Adrenal gland (tissue), 5 donors: ENCODE data around the gene SOX2.

ENCODE experiments used
- POLR2A ChIP-seq, 2 donors: fragments of 450-650 bp; IDR thresholded peaks; one replicate each; pipeline ENCODE4 v1.6.1; 2017; ENCODE audit warnings: antibody characterized with exemption in 2 of 2, mild to moderate bottlenecking in 2 of 2, moderate library complexity in 1 of 2
- TF ChIP-seq, protein P1 (sequence below), 6 experiments: fragments of 450-650 bp in 4 of 6; fragments of 200-600 bp in 2 of 6; sonication (generic) in 1 of 6; IDR thresholded peaks; 1 replicate in 5 of 6; 2 replicates in 1 of 6; pipeline versions ENCODE4 v1.5.1 to v1.8.0; 2016 to 2021; ENCODE audit warnings: antibody characterized with exemption in 6 of 6, mild to moderate bottlenecking in 2 of 6, moderate library complexity in 1 of 6
- donor health status: DM: no; HTN: no; CAD: no.

DNA sequence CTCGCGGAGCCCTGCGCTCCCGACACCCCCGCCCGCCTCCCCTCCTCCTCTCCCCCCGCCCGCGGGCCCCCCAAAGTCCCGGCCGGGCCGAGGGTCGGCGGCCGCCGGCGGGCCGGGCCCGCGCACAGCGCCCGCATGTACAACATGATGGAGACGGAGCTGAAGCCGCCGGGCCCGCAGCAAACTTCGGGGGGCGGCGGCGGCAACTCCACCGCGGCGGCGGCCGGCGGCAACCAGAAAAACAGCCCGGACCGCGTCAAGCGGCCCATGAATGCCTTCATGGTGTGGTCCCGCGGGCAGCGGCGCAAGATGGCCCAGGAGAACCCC lies 464 bp downstream of the SOX2 start:
- TF ChIP-seq, protein P1, sequence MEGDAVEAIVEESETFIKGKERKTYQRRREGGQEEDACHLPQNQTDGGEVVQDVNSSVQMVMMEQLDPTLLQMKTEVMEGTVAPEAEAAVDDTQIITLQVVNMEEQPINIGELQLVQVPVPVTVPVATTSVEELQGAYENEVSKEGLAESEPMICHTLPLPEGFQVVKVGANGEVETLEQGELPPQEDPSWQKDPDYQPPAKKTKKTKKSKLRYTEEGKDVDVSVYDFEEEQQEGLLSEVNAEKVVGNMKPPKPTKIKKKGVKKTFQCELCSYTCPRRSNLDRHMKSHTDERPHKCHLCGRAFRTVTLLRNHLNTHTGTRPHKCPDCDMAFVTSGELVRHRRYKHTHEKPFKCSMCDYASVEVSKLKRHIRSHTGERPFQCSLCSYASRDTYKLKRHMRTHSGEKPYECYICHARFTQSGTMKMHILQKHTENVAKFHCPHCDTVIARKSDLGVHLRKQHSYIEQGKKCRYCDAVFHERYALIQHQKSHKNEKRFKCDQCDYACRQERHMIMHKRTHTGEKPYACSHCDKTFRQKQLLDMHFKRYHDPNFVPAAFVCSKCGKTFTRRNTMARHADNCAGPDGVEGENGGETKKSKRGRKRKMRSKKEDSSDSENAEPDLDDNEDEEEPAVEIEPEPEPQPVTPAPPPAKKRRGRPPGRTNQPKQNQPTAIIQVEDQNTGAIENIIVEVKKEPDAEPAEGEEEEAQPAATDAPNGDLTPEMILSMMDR (IDR thresholded peaks at IDR 0.05) = no peak
- no peak for TF ChIP-seq POLR2A (IDR thresholded peaks at IDR 0.05)
